Daoy (cell line): ENCODE measurements around the gene KITLG. TPM values are rescaled to one million over a fixed set of nuclear protein-coding genes. Genes with fewer than 3 reads are reported as not detected.
A peak's percentile ranks its signal among the peaks of the same experiment; 100 is the strongest.
"Not testable (repeated sequence)": the region's sequence is repeated elsewhere in the genome, so short reads cannot be mapped to it uniquely, and the experiment has no call there.

ENCODE experiments used
- DNase-seq: peaks from one replicate; pipeline ENCODE4 v3.0.0-alpha.2; 2015; ENCODE audit warnings: low read depth
- total RNA-seq: library from RNA; depleted of rRNA; stranded (reverse); fragments of >200 nt; shearing (Covaris generic); gene quantifications from 2 replicates; pipeline ENCODE4 v1.2.3, GENCODE V29; 2014

KITLG gene
- total RNA-seq, 1 experiment from 2014 or later = 24.1 TPM

DNA sequence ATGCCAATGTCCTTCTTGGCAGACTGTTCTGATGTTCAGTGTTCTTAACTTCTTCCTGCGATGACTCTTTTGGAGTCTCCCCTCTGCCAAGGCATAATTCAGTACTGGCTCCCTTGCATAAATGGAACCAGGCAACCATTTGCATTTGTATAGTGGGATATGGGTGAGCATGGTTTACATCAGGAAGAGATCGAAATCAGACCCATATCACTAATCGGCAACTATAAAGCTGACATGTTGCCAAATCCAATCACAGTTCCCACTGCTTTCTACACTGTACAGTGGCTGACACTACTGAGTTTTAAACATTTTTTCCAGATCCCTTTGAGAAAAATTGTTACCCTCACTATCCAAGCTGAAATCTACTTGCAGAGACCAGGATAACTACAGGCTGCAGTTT is 83.8 kb downstream of the KITLG start:
- DNase-seq = no peak

DNA sequence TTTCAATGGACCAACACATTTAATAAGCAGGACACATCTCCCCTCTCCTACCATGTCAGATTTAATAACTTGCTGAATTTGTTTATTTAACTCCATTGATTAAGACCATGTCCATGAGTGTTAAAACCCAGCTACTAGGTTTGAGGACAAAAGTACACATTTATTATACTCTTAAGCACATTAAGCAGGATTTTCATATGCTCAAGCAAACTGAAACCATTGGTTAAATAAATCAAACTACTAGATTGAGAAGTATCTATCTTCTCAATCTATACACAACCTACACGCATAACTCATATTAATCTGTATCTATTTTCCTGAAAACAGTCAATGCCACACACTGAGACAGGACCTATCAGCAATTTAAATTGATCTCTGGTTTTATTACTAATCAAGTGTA is 85.2 kb downstream of the KITLG start:
- DNase-seq = no peak

DNA sequence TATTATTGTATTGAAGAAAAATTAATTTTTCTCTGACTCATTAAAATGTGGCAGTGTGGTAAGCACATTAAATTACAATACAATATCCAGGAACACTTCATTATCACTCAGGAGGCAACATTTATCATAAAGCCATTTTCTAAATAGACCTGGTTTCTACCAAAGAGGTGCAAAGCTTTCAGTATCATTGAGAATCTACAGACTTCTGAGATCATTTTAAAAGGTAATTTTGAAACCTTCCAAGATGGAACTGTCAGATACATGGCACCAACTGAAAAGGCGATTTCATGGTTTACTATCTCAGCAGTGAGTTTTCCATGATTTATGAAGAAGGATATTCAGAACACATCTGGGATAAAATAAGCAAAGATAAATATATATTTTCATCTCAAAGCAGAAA is 85.8 kb downstream of the KITLG start:
- DNase-seq = no peak

DNA sequence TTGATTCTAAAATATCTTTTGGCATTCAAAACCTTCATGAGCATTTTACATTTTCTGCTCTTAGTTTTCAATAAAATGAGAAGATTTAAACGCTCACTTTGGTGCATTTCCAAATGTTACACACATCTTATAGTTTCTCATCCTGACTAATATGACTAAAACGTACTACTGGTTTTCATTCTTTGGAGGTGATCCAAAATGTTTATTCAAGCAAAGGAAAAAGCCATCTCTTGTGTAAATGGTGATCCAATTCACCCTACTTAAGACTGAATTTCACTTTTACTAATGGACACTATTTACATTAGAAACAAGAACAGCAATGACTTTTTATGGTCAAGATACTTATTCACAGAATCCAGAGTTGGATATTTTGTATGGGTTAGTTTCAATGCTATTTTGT is 86.6 kb downstream of the KITLG start:
- DNase-seq = peak; percentile 12

DNA sequence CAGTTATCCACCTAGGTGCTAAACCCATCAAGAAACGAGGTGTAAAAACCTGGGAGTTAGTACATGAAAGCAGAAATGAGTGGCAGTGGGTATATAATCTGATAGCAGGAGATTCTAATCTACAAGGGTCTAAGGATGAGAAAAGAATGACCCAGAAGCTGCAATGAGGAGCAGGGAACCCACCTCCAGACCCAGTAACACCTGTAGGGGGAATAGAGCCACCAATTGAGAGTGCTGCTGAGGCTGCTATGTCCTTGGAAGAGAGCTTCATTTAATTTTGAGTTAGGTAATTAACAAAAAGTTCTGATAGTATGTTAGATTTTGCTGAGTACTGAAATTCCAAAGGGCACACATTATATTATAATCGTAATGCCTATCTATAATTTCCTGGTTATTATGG is 89.8 kb downstream of the KITLG start:
- no peak for DNase-seq

DNA sequence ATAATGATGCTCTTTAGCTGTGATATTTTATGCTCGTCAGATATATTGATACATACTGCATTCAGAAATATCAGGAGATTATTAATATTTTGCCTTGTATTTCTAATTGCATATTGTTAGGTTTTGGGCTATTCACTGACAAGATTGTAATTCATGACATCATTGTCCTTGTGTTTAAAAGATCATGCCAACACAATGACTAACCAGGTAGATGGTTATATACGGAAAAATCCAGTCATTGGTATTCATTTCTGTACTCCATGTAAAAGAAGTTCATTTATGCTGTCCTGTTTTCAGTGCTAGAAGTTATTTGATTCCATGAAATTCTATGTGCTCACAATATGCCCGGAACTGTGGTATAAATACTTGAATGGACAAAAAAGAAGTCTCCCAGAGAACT is 107.5 kb downstream of the KITLG start:
- DNase-seq = peak; percentile 20

DNA sequence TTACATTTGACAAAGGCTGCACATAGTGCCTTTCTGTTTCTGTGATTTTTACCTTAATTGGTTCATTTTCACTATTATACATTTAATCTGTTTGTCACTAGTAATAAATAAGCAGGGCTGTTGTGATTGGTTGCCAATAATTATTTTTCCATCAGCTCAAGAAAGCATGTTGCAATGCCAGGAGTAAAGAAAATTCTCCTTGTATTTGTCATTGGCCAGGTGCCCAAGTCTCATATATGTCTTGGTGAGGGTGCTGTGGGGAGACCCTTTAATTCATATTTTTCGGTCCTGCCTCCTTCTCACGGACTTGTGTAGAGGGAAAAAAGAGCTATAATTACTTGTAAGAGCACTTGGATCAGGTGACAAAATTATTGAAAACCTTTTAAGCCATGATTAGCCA is 108.0 kb downstream of the KITLG start:
- peak; percentile 38 for DNase-seq

DNA sequence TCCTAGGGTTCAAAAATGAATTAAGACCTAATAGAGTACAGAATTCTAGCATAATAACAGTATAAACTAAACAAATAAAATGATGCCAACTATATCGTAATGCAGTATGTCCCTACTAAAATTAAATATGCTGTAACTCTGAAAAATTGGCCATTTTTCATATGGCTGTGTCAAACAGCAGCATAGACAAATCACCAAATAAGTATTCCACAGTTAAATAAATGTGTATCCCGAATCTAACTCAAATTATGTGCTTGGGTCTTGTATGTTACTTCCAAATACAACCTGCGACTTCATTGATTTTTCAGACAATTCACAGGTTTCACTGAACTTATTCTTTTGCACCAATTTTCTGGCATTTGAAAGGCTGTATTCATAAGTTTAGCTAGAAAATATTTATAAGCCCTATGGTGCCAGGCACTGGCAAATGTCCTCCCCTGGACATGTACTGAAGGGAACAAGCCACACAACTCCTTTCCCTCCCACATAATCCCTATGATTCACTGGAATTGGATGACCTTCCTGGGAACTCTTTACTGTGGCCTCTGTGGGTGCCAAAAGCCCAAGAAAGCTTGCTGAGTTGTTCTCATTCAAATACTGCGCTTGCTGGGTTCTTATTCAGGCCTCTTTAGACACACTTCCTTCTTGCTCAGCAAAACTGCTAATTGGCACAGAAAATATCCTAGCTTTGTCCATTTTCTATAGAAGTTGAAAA is 108.8 kb downstream of the KITLG start:
- peak; percentile 82 for DNase-seq

DNA sequence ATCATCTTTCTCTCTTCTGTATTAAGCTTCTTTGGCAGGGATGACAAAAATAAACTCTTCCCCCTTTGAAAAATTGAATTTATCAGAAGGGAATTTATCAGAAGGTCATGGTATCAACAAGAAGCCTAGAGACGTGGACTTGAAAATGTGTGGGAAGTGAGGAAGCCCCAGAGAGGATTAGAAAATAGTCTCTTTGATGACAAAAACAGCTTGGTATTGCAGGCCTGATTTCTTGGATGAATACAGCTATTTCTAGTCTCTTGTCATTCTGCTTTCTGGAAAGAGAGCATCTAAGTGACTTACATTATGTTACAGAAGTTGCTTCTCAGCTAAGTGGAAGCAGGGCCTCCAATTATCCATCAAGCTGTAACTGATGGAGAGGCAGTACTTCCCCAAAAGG is 111.1 kb downstream of the KITLG start:
- DNase-seq = no peak

DNA sequence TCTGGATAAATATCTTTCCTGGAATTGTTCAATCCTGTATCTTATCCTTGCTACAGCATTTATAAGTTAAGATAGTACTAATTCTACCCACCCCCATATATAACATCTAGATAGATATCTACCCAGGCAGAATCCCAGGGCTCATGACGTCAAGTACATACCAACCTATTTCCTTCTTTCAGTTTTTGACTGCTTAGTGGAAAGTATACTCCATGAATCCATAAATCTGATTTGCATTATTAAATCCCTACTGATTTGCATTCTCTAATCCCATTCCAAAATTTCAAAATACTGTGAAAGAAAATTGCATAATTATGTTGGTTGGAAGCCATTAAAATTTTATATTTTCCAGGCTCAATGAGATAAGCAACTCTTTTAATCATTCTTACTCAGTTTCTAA is 111.7 kb downstream of the KITLG start:
- DNase-seq = no peak

DNA sequence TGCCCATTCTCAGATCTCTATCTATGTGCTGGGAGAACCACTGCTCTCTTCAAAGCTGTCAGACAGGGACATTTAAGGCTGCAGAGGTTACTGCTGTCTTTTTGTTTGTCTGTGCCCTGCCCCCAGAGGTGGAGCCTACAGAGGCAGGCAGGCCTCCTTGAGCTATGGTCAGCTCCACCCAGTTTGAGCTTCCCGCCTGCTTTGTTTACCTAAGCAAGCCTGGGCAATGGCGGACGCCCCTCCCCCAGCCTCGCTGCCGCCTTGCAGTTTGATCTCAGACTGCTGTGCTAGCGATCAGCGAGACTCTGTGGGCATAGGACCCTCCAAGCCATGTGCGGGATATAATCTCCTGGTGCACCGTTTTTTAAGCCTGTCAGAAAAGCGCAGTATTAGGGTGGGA is 113.6 kb downstream of the KITLG start:
- DNase-seq = not testable (repeated sequence)

DNA sequence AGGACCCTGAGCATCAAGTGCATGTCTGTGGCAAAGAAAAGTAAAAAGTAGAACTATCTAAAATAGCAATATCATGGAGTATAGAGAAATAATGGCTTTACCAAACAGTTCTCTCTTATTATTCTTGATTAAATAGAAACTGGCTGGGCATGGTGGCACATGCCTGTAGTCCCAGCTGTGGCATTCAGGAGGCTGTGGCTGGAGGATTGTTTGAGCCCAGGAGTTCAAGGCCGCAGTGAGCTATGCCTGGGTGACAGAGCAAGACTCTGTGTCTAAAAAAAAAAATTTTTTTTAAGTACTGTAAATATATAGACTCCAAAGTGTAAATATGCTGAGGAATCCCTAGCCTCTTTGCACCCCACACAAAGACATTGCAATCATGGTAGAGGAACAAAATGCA is 121.9 kb downstream of the KITLG start:
- no peak for DNase-seq

DNA sequence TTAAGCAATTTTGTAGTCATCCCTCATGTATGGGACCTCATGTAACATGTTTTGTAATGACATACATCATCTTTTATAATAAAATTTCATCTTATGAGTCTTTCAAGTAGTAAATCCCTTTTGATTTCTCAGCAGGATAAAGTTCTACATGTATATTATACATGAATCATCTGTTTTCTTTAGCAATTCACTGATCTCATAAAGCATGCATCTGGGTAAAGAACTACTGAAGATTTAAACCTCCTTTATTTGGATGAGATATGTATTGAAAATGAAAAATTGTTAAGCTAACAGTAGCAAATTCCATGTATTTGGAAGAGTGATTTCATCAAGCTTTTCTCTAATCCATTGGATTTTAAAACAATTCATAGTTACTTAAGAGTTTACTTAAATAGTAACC is 126.9 kb downstream of the KITLG start:
- no peak for DNase-seq

DNA sequence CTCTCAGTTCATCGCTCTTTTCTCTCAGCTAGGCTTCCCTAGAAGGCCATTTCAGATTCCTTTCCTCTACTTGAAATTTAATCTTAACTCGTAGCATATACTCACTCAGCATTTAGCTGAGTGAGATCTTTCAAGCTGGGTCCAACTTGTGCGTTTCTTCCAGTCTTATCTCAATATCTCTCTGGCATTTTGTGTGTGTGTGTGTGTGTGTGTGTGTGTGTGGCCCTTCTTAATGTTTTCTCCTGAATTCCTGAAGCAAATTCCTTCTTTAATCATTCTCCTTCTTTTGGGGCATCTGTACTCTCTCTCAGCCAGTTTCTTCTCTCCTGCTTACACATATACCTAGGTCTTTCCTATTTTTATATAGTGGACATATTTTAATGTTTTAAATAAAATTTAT is 129.1 kb downstream of the KITLG start:
- no peak for DNase-seq

DNA sequence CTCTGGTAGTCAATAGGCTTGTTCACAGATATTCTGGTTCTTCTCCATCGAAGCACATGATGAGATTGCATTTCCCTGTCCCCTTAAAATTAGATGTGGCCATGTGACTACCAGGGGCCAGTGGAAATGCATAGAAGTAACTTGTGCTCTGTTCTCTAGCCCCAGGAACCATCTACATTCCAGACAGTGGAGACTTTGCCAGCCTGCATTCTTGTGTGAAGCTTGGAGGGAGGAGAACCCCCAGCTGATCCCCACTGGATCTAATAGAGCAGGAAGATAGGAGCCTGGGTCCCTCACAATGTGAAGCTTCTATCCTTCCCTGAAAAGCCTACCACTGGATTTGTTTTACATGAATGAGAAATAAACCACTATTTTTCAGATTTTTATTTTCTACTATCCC is 130.1 kb downstream of the KITLG start:
- DNase-seq = no peak

DNA sequence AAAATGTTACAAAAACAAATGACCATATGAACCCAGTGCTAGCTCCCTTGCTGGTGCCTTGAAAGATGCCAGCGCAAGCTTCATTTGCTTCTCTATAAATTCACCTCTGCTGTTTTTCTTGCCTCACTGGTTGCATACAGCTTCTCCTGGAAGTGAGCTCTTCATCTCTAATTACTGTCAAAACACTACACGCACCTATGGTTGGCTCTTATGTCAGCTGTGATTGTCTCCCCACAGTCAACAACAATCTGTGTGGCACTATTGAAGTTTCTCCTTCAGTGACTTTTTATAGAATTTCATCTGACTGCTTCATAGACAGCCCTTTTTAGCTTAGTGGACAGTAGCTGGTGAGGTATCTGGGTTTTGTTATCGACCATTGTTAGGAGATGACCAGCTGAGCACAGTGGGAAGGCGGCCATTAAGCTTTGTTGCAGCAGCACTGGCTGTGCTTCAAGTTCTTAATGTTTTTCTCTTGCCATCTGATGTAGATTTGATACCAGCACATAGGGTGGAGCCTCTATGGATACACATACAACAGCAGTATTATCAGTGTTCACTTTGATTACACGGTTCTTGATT is 131.8 kb downstream of the KITLG start:
- no peak for DNase-seq

DNA sequence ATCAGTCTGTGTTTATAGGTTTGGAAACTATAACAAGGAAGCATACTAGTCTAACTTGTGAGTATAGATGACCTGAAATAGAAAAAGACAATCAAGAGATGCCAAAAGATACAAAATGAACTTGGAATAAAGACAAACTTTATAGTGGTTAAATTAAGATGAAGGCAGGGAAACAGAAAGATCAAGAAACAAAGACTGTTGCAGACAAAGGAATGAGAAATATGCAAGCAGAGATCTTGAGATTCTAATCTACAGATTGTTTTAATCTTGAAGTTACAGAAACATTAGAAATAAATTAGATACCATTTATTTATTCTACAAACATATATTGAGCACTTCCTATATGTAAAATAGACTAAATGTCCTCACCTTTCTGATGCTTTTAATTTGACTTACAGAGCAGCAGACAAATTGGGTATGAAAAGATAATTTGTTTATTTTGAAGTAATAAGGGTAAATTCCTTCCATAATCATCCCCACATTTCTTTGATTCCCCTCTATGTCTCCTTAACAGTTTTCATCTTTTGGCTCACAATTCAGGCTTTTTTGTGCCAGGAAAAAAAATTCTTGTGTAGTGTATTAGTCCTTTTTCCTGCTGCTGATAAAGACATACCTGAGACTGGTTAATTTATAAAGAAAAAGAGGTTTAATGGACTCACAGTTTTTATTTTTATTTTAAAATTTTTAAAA is 134.4 kb downstream of the KITLG start:
- DNase-seq = no peak

DNA sequence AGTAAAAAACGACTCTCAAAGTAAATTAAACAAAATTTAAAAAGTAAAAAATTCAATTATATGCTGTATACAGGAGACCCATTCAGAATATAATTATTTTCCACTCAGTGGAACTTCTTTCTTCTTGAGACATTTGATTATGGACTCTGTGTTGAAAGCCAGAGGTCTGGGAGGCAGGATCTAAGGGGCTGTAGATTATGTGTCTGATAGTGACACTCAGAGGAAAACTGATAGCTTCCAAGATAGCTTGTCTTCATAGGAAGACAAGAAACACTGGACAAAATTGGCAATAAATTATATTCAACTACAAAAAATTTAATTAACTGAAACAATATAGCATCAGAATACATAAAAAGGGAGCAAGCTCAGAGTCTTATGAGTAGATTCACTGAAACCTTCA is 135.8 kb downstream of the KITLG start:
- no peak for DNase-seq
